SK-MEL-5 (cell line): Measurements from ENCODE around the gene SLC49A3. TPM values are rescaled to one million over a fixed set of nuclear protein-coding genes. Genes with fewer than 3 reads are reported as not detected.
"Not testable (repeated sequence)": the region's sequence is repeated elsewhere in the genome, so short reads cannot be mapped to it uniquely, and the experiment has no call there.

Source experiments
- DNase-seq: peaks from one replicate; pipeline ENCODE4 v3.0.0-alpha.2; 2016; ENCODE audit warnings: low read depth, low spot score
- in situ Hi-C: cut with HindIII; loops from 2 replicates; pipeline ENCODE4 v1.10.0; 2016; ENCODE audit warnings: low sequenced_read_pairs, high pct_unique_total_duplicates, low pct_unique_long_range_greater_than_20kb
- total RNA-seq: library from RNA; depleted of rRNA; stranded (reverse); fragments of >200 nt; shearing (Covaris generic); gene quantifications from 2 replicates; pipeline ENCODE4 v1.2.3, GENCODE V29; 2014

The SLC49A3 gene
- total RNA-seq, 1 experiment from 2014 or later, result not detected

DNA sequence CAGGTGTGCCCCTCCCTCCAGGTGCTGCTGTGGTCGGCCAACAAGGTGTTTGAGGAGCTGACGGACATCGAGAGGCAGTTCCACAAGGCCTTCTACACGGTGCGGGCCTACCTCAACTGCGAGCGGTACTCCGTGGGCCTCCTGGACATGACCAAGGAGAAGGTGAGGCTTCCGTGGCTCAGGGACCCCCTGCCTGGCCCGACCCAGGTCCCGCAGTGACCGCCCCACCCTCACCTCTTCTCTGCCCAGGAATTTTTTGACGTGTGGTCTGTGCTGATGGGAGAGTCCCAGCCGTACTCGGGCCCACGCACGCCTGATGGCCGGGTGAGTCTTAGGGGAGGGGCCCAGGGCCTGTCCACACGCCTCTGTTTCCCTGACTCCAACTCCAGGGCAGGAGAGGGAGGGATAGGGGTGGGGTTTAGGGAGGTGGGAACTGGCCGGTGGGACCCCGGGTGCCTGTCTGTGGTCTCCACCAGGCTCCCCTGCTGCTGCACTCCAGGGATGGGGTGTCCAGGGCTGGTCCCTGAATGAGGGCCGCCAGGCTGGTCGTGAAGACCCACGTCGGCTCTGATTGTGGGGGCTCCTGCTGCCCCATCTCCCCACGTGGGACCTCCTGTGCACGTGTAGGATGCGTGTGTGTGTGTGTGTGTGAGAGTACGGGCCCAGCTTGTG is 35.0 kb downstream of the SLC49A3 start:
- no peak for DNase-seq
- in situ Hi-C loops, result no loop called here

DNA sequence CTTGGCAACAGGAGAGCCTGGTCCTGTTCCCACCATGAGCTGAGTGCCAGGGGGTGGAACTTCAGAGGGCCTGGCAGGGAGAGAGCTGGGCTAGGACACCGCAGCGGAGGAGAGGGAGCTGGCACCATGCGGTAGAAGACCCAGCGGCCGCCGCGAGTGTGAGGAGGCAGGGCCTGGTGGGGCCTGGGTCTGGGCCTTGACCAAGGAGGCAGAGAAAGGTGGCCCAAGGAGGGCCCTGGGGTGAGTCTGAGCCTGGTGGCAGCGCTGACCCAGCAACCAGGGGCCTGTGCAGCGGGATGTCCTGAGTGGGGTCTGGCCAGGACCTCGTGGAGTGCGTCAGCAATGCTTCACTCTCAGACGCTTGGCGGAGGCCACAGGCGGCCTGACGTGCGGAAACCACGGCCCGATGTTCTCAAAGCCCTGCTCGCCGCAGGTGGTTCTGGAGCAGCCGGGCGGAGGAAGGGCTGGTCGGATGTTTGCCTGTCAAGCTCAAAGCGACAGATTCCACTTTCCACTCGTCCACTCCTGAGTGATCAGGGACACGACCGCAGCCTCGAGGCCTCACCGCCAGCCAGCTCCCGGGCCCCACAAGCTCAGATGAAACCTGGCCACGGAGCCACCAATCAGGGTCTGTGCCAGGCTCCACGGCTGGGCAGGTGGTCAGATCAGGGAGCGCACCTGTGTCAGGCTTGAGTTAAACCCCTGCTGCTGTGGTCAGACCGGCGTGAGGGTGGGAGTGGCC is 35.7 kb downstream of the SLC49A3 start:
- in situ Hi-C loops, result no loop called here
- no peak for DNase-seq

DNA sequence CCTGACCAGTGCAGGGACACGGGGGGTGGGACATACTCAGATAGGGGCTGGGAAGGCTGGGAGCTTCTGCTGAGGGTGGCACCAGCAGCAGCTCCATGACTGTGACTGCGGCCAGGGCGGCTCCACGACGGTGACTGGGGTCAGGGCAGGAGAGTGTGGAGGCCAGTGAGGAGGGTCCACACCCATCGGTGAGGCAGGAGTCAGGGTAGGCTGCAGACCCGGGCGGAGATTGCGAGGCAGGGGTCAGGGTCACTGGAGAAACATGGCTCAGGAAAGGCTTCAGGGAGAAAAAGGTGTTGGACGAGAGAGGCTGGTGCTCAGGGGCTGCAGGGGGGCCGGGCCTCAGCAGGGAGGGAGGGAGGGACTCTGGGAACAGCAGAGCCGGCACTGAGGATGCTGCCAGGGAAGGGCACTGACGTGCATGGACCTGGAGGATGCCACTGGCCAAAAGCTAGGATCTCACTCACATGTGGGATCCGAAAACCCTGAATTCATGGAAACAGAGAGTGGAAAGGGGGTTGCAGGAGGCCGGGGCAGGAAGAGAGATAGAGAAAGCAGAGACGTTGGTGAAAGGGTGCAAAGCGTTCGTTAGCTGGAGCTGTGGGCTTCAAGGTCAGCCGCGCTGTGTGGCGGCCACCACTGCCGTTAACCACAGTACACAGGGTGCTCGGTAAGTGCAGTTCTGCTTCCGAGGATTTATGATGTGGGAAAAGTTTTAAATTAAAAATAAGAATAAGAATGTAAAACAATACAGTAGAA is 36.9 kb downstream of the SLC49A3 start:
- in situ Hi-C loops, result no loop called here
- DNase-seq, result no peak

DNA sequence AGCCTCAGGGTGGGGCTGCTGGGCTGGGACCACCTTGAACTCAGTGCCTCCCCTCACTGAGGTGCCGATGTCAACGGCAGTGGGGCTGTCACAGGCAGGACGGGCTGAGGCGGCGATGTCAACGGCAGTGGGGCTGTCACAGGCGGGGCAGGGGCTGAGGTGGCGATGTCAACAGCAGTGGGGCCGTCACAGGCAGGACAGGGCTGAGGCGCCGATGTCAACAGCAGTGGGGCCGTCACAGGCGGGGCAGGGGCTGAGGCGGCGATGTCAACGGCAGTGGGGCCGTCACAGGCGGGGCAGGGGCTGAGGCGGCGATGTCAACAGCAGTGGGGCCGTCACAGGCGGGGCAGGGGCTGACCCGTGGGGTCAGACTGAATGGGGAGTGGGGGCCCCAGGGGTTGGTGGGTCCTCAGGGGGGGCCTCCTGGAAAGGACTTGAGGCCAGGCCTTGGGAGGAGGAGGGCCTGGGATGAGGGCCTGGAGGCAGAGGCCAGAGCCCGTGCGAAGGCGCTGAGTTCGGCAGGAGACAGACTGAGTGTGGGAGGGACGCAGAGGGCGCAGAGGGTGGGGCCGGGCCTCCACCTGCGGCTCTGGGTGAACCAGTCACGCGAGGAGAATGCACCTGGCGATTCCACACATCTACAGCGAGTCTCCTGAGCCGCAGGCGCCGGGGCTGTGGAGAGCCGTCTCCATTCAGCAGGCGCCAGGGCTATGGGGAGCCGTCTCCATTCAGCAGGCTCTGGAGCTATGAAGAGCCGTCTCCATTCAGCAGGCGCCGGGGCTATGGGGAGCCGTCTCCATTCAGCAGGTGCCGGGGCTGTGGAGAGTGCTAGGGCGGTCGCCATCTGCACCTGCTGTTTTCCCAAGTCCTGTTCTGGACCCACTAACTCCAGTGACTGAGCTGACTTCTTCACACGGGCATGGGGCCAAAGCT is 37.7 kb downstream of the SLC49A3 start:
- DNase-seq, result no peak
- in situ Hi-C loops, result no loop called here

DNA sequence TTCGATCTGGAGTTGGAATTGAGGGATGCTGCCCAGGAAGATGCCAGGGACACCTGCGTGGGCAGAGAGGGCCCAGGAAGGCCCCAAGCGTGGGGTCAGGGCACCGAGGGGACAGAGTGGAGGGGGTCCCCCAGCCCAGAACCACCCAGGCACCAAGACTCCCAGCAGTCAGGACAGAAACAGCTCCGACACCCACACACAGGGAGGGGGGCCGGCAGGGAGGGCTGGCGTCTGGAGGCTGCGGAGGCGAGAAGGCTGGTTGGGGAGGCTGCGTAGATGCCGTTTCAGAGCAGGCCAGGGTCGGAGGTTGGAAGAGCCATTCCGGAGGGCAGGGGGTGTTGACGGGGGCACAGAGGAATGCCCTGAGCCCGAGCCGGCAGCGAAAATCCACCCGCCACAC is 38.5 kb downstream of the SLC49A3 start:
- in situ Hi-C loops, result no loop called here
- no peak for DNase-seq

DNA sequence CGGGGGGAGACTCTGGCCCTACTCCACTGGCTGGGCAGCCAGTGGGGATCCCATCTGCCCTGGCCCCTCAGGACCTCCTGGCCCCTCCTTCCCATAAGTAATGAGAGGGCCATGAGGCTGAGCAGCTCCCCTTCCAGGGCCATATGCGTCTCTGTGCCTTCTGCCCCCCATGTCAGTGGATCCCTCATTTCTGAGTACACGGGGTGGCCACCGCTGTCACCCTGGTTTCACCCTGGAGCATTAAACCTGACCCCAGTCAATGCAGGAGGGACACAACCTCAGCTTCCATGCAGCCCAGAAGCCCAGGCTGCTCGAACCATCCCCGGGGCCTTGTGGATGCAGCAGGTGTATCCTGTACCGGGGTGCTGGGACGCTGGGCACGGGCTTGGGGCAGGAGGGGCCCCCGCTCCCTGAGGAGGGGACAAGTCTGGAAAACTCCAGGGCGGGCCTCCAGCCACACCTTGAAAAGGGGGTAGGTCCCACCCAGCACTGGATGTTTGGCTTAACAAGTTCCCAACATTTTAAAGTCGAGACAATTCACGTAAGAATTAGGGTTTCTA is 39.1 kb downstream of the SLC49A3 start:
- no peak for DNase-seq
- in situ Hi-C loops, result no loop called here

DNA sequence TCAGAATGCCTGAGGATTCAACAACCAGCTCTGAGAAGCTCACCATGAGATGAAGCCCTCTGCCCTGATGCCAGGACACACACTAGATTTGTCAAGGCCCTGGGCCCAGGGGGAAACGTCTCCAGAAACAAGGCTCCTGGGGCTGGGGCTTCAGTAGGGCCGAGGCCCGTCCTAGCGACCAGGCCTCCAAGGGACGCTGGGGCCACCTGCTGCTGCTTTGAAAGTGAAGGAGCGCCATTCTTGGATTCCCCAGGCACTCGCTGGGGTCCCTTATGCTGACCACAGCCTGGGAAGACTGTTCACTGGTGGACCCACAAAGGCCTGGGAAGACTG is 39.7 kb downstream of the SLC49A3 start:
- in situ Hi-C loops, result no loop called here
- DNase-seq, result no peak

DNA sequence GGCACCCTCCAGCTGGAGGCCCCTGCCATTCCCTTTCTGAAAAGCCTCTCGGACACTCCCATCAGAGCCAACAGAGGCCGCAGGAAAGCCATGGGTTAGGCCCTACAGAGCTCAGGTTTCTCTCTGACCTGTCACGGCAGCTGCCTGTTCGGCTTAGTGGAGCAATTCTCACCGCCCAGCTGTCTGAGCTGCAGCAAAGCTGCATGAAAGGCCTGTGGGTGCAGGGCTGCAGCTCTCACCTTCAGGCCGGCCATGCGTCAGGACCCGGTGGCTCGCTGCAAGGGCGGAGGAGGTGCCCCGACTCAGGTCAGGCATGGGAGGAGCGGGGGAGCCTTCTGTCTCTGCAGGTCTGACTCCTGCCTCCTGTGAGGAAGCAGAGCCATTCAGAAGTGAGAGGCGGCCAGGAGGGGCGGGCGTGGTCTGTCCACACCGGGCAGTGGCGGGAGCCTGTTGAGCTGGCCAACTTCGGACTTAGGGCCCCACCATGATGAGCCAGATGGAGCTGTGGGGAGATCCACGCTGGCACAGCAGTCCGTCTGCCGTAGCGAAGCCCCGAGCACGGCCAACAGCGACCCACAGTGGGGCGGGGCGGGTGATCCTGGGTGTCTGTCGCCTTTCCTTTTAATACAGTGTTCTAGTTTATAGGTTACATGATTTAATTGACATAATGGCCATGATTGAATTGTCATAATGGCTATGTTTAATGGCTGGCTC is 40.2 kb downstream of the SLC49A3 start:
- no peak for DNase-seq
- in situ Hi-C loops, result no loop called here

DNA sequence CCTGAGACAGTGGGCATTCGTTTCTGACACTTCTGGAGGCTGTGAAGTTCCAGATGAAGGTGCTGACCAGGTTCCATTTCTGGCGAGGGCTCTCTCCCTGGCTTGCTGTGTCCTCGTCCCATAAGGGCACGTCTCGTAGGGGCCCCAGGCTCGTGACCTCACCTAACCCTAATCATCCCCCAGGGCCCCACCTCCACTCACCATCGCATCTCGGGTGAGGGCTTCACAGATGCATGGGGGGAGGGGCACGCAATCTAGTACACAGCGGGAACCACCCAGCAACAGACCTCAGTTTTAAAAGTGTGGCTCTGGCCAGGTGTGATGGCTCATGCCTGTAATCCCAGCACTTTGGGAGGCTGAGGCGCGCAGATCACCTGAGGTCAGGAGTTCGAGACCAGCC is 41.5 kb downstream of the SLC49A3 start:
- no peak for DNase-seq
- in situ Hi-C loops, result no loop called here

DNA sequence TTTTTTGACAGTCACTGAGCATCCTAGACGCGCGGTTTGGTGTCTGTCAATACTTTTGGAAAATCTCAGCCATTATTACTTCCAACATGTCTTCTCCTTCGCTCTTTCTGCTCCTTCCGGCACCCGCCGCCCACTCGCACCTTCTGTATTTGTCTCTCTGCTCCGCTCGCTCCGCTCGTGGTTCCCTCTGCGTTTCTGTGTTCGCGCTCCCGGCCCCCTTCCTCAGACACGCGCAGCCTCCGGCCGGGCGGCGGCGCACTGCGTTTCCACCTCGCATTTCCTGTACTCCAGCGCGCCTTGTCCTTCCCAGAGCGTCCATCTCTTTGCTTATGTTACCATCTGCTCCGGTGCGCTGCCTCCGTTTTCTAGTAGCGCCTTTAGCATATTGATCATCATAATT is 42.5 kb downstream of the SLC49A3 start:
- in situ Hi-C loops, result no loop called here
- no peak for DNase-seq

DNA sequence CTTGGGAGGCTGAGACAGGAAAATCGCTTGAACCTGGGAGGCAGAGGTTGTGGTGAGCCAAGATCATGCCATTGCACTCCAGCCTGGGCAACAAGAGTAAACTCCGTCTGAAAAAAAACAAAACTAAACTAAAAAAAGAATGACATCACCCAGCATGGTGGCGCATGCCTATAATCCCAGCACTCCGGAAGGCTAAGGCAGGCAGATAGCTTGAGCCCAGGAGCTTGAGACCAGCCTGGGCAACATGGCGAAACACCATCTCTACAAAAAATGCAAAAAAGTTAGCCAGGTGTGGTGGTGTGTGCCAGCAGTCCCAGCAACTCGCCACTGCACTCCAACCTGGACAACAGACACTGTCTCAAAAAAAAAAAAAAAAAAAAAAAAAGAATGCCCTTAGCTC is 46.6 kb downstream of the SLC49A3 start:
- DNase-seq, in situ Hi-C loops: not testable (repeated sequence)

DNA sequence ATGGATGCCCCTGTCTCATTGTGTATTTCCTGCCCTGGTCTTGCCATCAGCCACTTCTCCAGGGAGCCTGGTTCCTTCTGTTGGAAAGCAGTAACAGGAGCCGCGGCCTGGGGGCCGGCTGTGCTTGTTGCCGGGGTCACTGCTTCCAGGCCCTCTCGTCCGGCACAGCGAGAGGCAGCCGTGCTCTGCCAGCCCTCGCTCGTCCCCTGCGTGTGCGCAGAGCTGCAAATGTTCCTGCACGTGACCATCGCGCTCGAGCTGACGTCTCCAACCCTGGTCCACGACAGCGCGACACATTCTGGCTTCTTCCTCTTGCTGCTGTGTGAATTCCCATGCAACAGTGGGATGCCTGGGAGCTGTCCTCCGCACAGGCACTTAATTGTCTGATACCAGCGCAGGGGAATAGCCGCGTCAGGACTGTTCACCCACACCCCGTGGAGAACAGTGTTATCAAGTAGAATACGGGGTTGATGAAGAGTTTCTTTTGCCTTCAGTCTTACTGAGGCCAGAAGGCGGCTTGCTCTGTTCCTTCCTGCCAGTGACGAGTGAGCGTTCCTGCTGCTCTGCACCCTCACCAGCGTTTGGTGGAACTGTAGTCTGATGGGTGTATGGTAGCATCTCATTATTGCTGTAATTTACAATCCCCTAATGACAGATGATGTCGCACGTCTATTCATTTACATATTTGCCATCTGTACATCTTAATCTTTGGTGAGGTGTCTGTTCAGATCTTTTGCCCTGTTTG is 51.2 kb downstream of the SLC49A3 start:
- in situ Hi-C loops, result no loop called here
- no peak for DNase-seq

DNA sequence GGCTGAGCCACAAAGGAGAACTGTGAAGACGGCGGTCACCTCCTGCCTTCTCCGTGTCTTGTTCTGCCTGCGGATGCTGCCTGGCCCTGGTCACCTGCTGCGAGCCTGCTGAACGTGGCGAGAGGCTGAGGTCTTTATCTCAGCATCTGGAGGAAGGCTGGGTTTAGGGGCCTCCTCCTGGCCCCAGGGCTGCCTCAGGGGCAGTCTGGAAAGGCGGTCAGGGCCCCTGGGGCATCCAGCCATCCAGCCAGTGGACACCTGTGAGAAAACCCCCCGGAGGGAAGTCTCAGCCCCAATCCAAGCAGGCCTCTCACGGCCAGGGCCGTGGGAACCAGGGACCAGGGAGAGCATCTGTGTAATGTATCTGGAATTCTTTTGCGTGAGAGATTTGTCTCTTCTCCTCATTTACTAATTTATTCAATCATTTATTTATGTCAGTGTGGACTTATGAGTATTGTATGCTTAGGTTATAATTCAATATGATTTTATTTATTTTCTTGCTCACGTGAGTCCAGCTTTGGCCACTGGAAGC is 52.3 kb downstream of the SLC49A3 start:
- in situ Hi-C loops, result no loop called here
- DNase-seq, result no peak

DNA sequence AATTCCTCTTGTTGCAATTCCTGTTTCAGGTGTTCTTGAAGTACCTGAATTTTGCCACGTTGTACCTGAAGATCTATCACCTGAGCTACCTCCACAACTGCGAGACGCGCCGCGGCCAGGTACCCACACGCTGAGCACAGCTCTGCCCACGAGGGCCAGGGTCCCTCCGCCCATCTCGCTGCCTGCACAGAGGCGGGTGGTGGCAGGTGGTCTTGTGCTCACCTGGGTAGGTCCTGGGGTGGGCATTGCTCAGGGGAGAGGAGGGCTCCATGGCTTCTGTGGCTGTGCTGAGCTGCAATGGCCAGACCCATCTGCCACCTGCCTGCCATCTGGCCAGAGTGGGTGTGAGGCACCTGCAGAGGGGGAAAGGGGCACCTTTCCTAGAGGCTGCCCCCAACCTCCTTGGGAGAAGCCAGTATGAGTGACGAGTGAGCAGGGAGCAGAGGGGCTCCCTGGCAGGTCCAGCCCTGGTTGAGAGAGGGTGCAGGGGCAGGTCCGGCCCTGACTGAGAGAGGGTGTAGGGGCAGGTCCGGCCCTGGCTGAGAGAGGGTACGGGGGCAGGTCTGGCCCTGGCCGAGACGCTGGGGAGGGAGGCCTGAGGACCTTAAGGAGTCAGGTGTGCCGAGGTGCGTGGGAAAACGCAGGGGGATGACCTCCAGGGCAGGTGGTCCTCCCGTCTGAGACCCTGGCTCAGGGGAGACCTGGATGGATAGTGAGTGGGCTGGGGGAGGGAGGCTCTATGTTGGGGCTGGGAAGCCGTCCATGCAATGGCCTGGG is 52.9 kb downstream of the SLC49A3 start:
- in situ Hi-C loops, result no loop called here
- no peak for DNase-seq

DNA sequence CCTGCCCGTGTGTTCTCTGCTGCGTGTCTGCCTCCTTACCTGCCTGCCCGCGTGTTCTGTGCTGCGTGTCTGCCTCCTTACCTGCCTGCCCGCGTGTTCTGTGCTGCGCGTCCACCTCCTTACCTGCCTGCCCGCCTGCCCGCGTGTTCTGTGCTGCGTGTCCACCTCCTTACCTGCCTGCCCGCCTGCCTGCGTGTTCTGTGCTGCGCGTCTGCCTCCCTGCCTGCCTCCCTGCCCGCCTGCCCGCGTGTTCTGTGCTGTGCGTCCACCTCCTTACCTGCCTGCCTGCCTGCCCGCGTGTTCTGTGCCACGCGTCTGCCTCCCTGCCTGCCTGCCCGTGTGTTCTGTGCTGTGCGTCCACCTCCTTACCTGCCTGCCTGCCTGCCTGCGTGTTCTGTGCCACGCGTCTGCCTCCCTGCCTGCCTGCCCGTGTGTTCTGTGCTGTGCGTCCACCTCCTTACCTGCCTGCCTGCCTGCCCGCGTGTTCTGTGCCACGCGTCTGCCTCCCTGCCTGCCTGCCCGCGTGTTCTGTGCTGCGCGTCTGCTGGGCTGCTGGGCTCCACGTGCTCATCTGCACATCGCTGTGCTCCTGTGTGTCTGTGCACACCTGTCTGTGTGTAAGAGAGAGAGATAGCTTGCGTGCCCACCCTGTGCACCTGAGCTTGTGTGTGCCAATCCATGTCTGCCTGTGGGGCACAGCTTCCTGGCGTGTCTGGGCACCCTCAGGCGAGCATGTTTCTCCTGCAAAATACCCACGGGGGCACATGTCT is 53.7 kb downstream of the SLC49A3 start:
- DNase-seq, in situ Hi-C loops: not testable (repeated sequence)
